Memory B cell (primary cell): Measurements from ENCODE around the gene HIP1.
A peak's percentile ranks its signal among the peaks of the same experiment; 100 is the strongest.
"Not testable (repeated sequence)": the region's sequence is repeated elsewhere in the genome, so short reads cannot be mapped to it uniquely, and the experiment has no call there.

Experiments used
- ATAC-seq: fragments of 150-1000 bp; cut with Tn5 transposase; 2 replicates; pipeline ENCODE4 v1.10.0; 2021; ENCODE audit warnings: low read depth, mild to moderate bottlenecking, moderate library complexity
- DNase-seq, 2 donors: peaks; one replicate each; pipeline ENCODE4 v3.0.0; 2022; ENCODE audit warnings: low spot score in 2 of 2
- H3K27ac Mint-ChIP-seq: one replicate; pipeline ENCODE4 v1.8.0; 2022; ENCODE audit warnings: mild to moderate bottlenecking, moderate library complexity, mixed read lengths
- H3K27me3 Mint-ChIP-seq: one replicate; pipeline ENCODE4 v1.8.0; 2022; ENCODE audit warnings: mixed read lengths
- H3K36me3 Mint-ChIP-seq: one replicate; pipeline ENCODE4 v1.8.0; 2022; ENCODE audit warnings: mild to moderate bottlenecking, mixed read lengths
- H3K4me1 Mint-ChIP-seq: one replicate; pipeline ENCODE4 v1.8.0; 2022; ENCODE audit warnings: mixed read lengths
- H3K4me3 Mint-ChIP-seq: one replicate; pipeline ENCODE4 v1.8.0; 2022; ENCODE audit warnings: mild to moderate bottlenecking, moderate library complexity, mixed read lengths
- H3K9me3 Mint-ChIP-seq: one replicate; pipeline ENCODE4 v1.8.0; 2022; ENCODE audit warnings: mixed read lengths

HIP1 gene

GRCh38 chr7:75573477-75574019 lies 165.2 kb downstream of the HIP1 start:
- Mint-ChIP-seq H3K4me1 (no peaks in the 10 kb centered on the region), H3K4me3 (no peak overlapping the region), H3K9me3 (no peaks in the 10 kb centered on the region), H3K27ac (no peak overlapping the region), H3K36me3 (no peaks in the 10 kb centered on the region), H3K27me3 (no peaks in the 10 kb centered on the region)
- DNase-seq = no peak
- ATAC-seq = no peak

DNA sequence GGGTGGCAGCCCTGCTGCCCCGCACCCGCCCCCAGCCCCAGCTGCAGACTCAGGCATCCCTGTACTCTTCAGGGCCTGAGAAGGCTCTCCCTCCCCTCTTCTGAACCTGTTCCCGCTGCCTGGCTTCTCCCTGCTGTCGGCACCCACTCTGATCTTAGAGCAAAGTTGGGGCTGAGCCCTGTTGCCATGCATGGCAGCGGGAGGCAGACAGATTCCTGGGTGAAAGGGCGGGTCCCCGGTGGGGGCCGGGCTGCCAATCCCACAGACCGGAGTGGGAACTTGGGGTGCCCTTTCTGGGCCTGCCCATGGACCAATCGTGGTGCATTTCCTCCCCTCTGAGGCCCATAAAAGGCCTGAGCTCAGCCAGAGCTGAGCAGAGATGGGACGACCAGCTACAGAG lies 165.9 kb downstream of the HIP1 start:
- Mint-ChIP-seq H3K27ac (no peak overlapping the region), H3K27me3 (no peaks in the 10 kb centered on the region), H3K4me1 (no peaks in the 10 kb centered on the region), H3K9me3 (no peaks in the 10 kb centered on the region), H3K4me3 (no peak overlapping the region), H3K36me3 (no peaks in the 10 kb centered on the region)
- ATAC-seq (no peak), DNase-seq (no peak)

- no peak for ATAC-seq
- DNase-seq = no peak
- Mint-ChIP-seq H3K9me3 (no peaks in the 10 kb centered on the region), H3K27me3 (no peaks in the 10 kb centered on the region), H3K27ac (no peak overlapping the region), H3K4me1 (no peaks in the 10 kb centered on the region), H3K36me3 (no peaks in the 10 kb centered on the region), H3K4me3 (no peak overlapping the region)
Measured at GRCh38 chr7:75572396-75572795, 166.3 kb downstream of the HIP1 start.

- H3K36me3 Mint-ChIP-seq = peaks cover 1% of the 10 kb centered on the region
- DNase-seq (no peak), ATAC-seq (no peak)
- no peak overlapping the region for H3K4me3 Mint-ChIP-seq
- H3K27me3 Mint-ChIP-seq = no peaks in the 10 kb centered on the region
- no peaks in the 10 kb centered on the region for H3K4me1 Mint-ChIP-seq
- no peak overlapping the region for H3K27ac Mint-ChIP-seq
- no peaks in the 10 kb centered on the region for H3K9me3 Mint-ChIP-seq
Measured at GRCh38 chr7:75571209-75571608, 167.5 kb downstream of the HIP1 start.

DNA sequence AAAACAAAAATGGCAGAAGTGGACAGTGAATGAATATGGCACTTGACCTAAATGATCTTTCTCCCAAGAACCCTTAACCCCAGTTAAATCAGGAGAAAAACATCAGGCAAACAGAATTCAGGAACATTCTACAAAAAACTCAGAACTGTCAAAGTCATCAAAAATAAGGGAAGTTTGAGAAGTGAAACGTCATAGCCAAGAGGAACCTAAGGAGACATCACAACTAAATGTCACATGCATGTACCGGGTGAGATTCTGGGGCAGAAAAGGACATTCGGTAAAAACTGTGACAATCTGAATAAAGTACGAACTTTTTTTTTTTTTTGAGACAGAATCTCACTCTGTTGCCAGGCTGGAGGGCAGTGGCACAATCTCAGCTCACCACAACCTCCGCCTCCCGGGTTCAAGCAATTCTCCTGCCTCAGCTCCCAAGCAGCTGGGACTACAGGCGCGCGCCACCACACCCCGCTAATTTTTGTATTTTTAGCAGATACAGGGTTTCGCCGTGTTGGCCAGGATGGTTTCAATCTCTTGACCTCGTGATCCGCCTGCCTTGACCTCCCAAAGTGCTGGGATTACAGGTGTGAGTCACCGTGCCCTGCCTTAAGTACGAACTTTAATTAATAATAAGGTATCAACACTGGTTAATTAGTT lies 169.0 kb downstream of the HIP1 start:
- not testable (repeated sequence) for H3K9me3 Mint-ChIP-seq, H3K36me3 Mint-ChIP-seq, H3K4me3 Mint-ChIP-seq, H3K27me3 Mint-ChIP-seq, H3K27ac Mint-ChIP-seq, H3K4me1 Mint-ChIP-seq, DNase-seq
- peak; percentile 37 for ATAC-seq

DNA sequence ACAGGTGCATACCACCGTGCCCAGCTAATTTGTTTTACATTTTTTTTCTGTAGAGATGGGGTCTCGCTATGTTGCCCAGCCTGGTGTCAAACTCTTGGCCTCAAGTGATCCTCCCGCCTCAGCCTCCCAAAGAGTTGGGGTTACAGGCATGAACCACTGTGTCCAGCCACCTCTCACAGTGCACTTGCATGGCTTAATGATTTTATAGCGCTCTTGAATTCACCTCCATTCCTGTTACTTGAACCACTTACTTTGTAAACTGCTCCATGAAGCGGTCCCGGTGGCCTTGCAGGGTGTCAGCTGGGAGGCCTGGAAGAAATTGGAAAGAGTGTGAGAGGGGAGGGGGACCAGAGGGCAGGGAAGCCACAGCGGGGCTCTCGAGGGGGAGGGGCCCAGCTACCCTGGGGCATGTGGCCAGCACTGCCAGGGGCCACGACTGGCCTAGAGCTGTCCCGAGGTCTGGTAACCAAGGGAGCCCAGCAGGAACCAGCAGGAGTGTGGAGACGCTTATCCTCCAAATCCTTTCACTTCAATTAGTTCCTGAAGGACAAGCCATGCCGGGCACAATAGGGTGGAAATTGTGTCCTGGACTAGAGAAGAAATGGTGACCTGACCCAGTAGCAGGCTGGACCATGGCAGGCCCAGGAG lies 170.7 kb downstream of the HIP1 start:
- H3K4me3 Mint-ChIP-seq = no peak overlapping the region
- DNase-seq (no peak), ATAC-seq (no peak)
- peaks cover 10% of the 10 kb centered on the region for H3K36me3 Mint-ChIP-seq
- H3K9me3 Mint-ChIP-seq = no peaks in the 10 kb centered on the region
- H3K27ac Mint-ChIP-seq = no peak overlapping the region
- no peaks in the 10 kb centered on the region for H3K4me1 Mint-ChIP-seq
- no peaks in the 10 kb centered on the region for H3K27me3 Mint-ChIP-seq

DNA sequence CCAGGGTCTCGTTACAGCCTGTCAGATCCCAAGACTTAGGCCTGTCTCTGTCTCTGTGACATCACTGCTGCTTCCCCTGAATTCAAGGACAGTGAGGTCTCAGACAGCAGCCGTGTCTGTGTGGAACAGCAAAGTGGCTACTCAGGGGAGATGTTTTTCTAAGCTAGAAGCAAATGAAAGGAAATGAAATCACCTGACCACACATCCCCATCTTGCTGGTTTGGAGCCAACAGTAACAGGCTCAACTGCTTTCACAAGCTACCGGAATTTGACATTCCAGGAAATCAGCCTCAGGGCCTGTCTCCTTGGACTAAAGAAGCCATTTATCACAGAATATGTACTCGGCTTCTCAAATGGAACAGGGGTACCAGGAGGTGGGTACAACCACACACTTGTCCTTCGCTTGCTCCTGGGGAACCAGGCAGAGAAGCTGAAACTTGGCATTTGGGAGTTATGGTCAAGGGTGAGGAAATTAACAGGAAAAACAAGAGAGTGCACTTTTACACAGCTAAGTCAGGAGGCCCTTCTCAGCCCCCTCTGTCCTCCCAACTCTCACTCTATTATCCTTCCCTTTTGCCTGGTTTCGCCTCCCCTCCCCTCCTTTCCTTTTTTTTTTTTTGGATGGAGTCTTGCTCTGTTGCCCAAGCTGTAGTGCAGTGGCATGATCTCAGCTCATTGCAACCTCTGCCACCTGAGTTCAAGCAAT lies 173.5 kb downstream of the HIP1 start:
- no peak overlapping the region for H3K4me3 Mint-ChIP-seq
- peaks cover 24% of the 10 kb centered on the region for H3K36me3 Mint-ChIP-seq
- ATAC-seq = no peak
- no peaks in the 10 kb centered on the region for H3K4me1 Mint-ChIP-seq
- no peak for DNase-seq
- peaks cover 4% of the 10 kb centered on the region for H3K9me3 Mint-ChIP-seq
- no peak overlapping the region for H3K27ac Mint-ChIP-seq
- no peaks in the 10 kb centered on the region for H3K27me3 Mint-ChIP-seq

DNA sequence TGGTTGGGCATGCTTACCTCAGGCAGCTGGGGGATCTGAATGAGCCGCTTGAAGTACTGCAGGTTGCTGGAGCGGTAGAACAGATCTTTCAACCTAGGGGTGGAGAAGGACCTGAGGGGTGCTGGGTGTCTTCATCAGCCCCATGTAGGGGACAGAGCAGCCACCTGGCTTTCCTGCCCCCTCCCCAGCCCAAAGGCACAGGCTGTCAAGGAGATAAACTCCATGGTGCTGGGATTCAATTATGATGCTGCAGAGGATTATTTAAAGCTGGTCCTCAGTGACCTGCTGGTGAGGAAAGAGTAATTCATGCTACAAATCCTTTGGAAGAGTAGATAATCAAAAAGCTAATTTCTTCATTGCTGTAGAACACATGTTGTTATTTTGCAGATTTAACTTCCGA lies 175.6 kb downstream of the HIP1 start:
- H3K4me1 Mint-ChIP-seq = no peaks in the 10 kb centered on the region
- peaks cover 4% of the 10 kb centered on the region for H3K9me3 Mint-ChIP-seq
- no peak overlapping the region for H3K27ac Mint-ChIP-seq
- DNase-seq (no peak), ATAC-seq (no peak)
- H3K27me3 Mint-ChIP-seq = no peaks in the 10 kb centered on the region
- peaks cover 24% of the 10 kb centered on the region for H3K36me3 Mint-ChIP-seq
- H3K4me3 Mint-ChIP-seq = no peak overlapping the region

- Mint-ChIP-seq H3K27me3 (no peaks in the 10 kb centered on the region), H3K4me3 (no peak overlapping the region), H3K4me1 (no peaks in the 10 kb centered on the region), H3K36me3 (peaks cover 24% of the 10 kb centered on the region), H3K9me3 (peaks cover 4% of the 10 kb centered on the region), H3K27ac (no peak overlapping the region)
- DNase-seq (no peak), ATAC-seq (no peak)
Measured at GRCh38 chr7:75559976-75560365, 178.8 kb downstream of the HIP1 start.

GRCh38 chr7:75559355-75559975 lies 179.3 kb downstream of the HIP1 start:
- Mint-ChIP-seq H3K27me3 (no peaks in the 10 kb centered on the region), H3K9me3 (peaks cover 4% of the 10 kb centered on the region), H3K4me3 (no peak overlapping the region), H3K4me1 (no peaks in the 10 kb centered on the region), H3K36me3 (peaks cover 24% of the 10 kb centered on the region), H3K27ac (peak overlapping the region; percentile 26)
- ATAC-seq = no peak
- no peak for DNase-seq

DNA sequence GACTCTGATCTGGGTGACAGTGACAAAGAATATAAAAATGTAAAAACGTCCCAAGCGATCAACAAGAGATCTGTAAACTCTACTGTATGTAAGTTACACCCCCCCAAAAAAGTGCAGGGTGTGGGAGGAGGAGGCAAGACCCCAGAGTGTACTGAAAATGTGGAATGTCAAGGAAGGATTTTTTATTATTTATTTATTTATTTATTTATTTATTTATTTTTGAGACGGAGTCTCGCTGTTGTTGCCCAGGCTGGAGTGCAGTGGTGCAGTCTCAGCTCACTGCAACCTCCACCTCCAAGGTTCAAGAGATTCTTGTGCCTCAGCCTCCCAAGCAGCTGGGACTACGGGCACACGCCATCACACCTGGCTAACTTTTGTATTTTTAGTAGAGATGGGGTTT lies 181.9 kb downstream of the HIP1 start:
- H3K9me3 Mint-ChIP-seq, H3K4me1 Mint-ChIP-seq, DNase-seq, H3K27me3 Mint-ChIP-seq, H3K27ac Mint-ChIP-seq, ATAC-seq, H3K4me3 Mint-ChIP-seq: not testable (repeated sequence)
- H3K36me3 Mint-ChIP-seq = peaks cover 13% of the 10 kb centered on the region

DNA sequence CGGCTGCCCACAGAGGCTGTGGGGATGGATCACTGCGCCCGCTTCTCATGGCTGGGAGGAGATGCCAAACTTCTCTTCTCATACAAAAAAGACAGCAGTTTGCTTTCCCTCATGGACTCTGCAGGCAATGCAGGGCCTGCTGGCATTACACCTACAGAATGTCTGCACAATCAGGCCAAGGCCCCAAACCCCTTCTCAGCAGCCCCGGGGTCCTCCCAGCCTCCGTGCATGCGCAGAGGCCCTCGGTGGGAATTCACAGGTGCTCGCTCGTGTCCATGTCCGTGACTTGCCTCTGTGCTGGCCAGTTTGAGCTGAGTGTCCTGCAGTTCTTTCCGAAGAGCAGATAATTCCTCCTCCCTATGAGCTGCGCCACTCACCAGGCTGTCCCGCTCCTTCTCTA lies 183.0 kb downstream of the HIP1 start:
- no peaks in the 10 kb centered on the region for H3K9me3 Mint-ChIP-seq
- ATAC-seq = no peak
- peaks cover 5% of the 10 kb centered on the region for H3K36me3 Mint-ChIP-seq

GRCh38 chr7:75546237-75547015 lies 192.3 kb downstream of the HIP1 start:
- Mint-ChIP-seq H3K36me3 (peaks cover 4% of the 10 kb centered on the region), H3K4me3 (no peak overlapping the region), H3K9me3 (no peaks in the 10 kb centered on the region), H3K27ac (no peak overlapping the region), H3K27me3 (no peaks in the 10 kb centered on the region), H3K4me1 (no peaks in the 10 kb centered on the region)
- no peak for DNase-seq
- ATAC-seq = no peak

More for the DNA sequence above, 183.0 kb downstream of the HIP1 start:
- H3K27ac Mint-ChIP-seq = no peak overlapping the region
- no peak for DNase-seq
- no peaks in the 10 kb centered on the region for H3K27me3 Mint-ChIP-seq
- H3K4me1 Mint-ChIP-seq = no peaks in the 10 kb centered on the region
- H3K4me3 Mint-ChIP-seq = no peak overlapping the region
